Endothelial cell of umbilical vein (primary cell): Measurements from ENCODE around the gene RPS23. TPM values are rescaled to one million over a fixed set of nuclear protein-coding genes. Genes with fewer than 3 reads are reported as not detected.

Experiments
- BruUV-seq: library from RNA; stranded (reverse); fragments of 400-500 nt; replicated peaks from 2 replicates; lab custom pipeline; 2021; lab: Mats Ljungman, UMichigan
- CTCF ChIA-PET: fragments of 300-600, 350-600 bp; sonication (Branson Sonifier 250); formaldehyde crosslinking; loops from one replicate; lab custom pipeline; 2021; ENCODE audit warnings: antibody characterized with exemption, inconsistent platforms; lab: Charles Lee
- POLR2A ChIA-PET: fragments of 300-600, 350-600 bp; sonication (Branson Sonifier 250); formaldehyde crosslinking; loops from one replicate; lab custom pipeline; 2021; ENCODE audit warnings: antibody characterized with exemption, inconsistent platforms; lab: Charles Lee
- DNase-seq: peaks from one replicate; pipeline ENCODE4 v3.0.0-alpha.2; 2011; ENCODE audit warnings: low read depth, low spot score
- FAIRE-seq: peaks from 2 replicates; lab custom pipeline; 2011; peaks lifted over from hg19 to GRCh38; lab: Jason Lieb, UNC
- H2AFZ ChIP-seq: 2 replicates; pipeline ENCODE4 v1.6.0; 2012; ENCODE audit warnings: low read depth, low read length, control low read depth, inconsistent platforms
- H3K27ac ChIP-seq: 2 replicates; pipeline ENCODE4 v1.5.1; 2011; ENCODE audit warnings: low read depth, mild to moderate bottlenecking, control low read depth, low read length, moderate library complexity; ENCODE audit not compliant: insufficient read depth
- H3K27me3 ChIP-seq, 2 experiments: 2 replicates each; pipeline versions ENCODE4 v1.6.0 to v1.6.1; 2011; ENCODE audit warnings: low read length in 2 of 2, mixed read lengths in 1 of 2; ENCODE audit not compliant: control insufficient read depth in 2 of 2, insufficient read depth in 2 of 2
- H3K36me3 ChIP-seq, 2 experiments: 2 replicates in 1 of 2; 3 replicates in 1 of 2; pipeline ENCODE4 v1.5.1; 2011; ENCODE audit warnings: low read length in 2 of 2, mild to moderate bottlenecking in 1 of 2, moderate library complexity in 1 of 2; ENCODE audit not compliant: control insufficient read depth in 2 of 2, insufficient read depth in 2 of 2; ENCODE audit errors: extremely low read depth in 1 of 2
- H3K4me1 ChIP-seq: 3 replicates; pipeline ENCODE4 v1.5.1; 2011; ENCODE audit warnings: mild to moderate bottlenecking, low read length; ENCODE audit not compliant: control insufficient read depth, insufficient read depth; ENCODE audit errors: extremely low read depth
- H3K4me2 ChIP-seq: 2 replicates; pipeline ENCODE4 v1.6.1; 2011; ENCODE audit warnings: low read length, control low read depth, mixed read lengths; ENCODE audit not compliant: insufficient read depth
- H3K4me3 ChIP-seq, 3 experiments: fragments of 200-600 bp in 1 of 3; sonication (generic), shearing (Covaris generic) in 1 of 3; replicated peaks in 1 of 3; 2 replicates each; pipeline ENCODE4 v1.5.1; 2011 to 2016; ENCODE audit warnings: control low read depth in 3 of 3, low read length in 3 of 3, mild to moderate bottlenecking in 2 of 3, inconsistent platforms in 1 of 3, low read depth in 1 of 3, moderate library complexity in 1 of 3; ENCODE audit not compliant: insufficient read depth in 1 of 3
- H3K79me2 ChIP-seq: 2 replicates; pipeline ENCODE4 v1.6.0; 2012; ENCODE audit warnings: low read length, inconsistent platforms; ENCODE audit not compliant: control insufficient read depth, insufficient read depth
- H3K9ac ChIP-seq: replicated peaks from 2 replicates; pipeline ENCODE3; 2011; ENCODE audit warnings: low read length, control low read depth; ENCODE audit not compliant: insufficient read depth; ENCODE audit errors: extremely low read depth
- H3K9me1 ChIP-seq: replicated peaks from 3 replicates; pipeline ENCODE4 v1.6.0; 2011; ENCODE audit warnings: mild to moderate bottlenecking, low read length; ENCODE audit not compliant: control insufficient read depth, insufficient read depth; ENCODE audit errors: extremely low read depth
- H3K9me3 ChIP-seq: replicated peaks from 2 replicates; pipeline ENCODE4 v1.5.1; 2012; ENCODE audit warnings: low read length, inconsistent platforms; ENCODE audit not compliant: control insufficient read depth, insufficient read depth
- H4K20me1 ChIP-seq: replicated peaks from 2 replicates; pipeline ENCODE3; 2011; ENCODE audit warnings: mild to moderate bottlenecking, low read length; ENCODE audit not compliant: control insufficient read depth, insufficient read depth; ENCODE audit errors: extremely low read depth
- CTCF ChIP-seq, 2 donors: IDR thresholded peaks; 1 replicate in 1 of 2; 2 replicates in 1 of 2; pipeline ENCODE4 v1.5.1; 2011; ENCODE audit warnings: low read length in 2 of 2, mild to moderate bottlenecking in 2 of 2, moderate library complexity in 2 of 2, control low read depth in 1 of 2, inconsistent platforms in 1 of 2, low read depth in 1 of 2; ENCODE audit not compliant: insufficient read depth in 1 of 2; ENCODE audit errors: extremely low read depth in 1 of 2
- EZH2 ChIP-seq: IDR thresholded peaks from 2 replicates; pipeline ENCODE4 v1.6.1; 2012; ENCODE audit warnings: borderline replicate concordance, low read depth, mild to moderate bottlenecking, moderate library complexity, low read length, inconsistent platforms; ENCODE audit not compliant: severe bottlenecking
- FOS ChIP-seq: IDR thresholded peaks from 2 replicates; pipeline ENCODE4 v1.6.1; 2011; ENCODE audit warnings: mild to moderate bottlenecking, low read length, moderate library complexity, borderline replicate concordance; ENCODE audit not compliant: insufficient read depth
- GATA2 ChIP-seq: IDR thresholded peaks from 2 replicates; pipeline ENCODE4 v1.7.0; 2011; ENCODE audit warnings: low read depth, mild to moderate bottlenecking, moderate library complexity, mixed read lengths, low read length; ENCODE audit not compliant: insufficient read length, insufficient read depth
- JUN ChIP-seq: IDR thresholded peaks from 2 replicates; pipeline ENCODE4 v1.6.1; 2011; ENCODE audit warnings: borderline replicate concordance, low read depth; ENCODE audit not compliant: insufficient read length, insufficient read depth
- MAX ChIP-seq: IDR thresholded peaks from 2 replicates; pipeline ENCODE4 v1.6.1; 2011; ENCODE audit not compliant: insufficient read depth, insufficient read length
- MYC ChIP-seq: IDR thresholded peaks from one replicate; pipeline ENCODE4 v1.6.1; 2011; ENCODE audit warnings: mild to moderate bottlenecking, low read depth, low read length
- POLR2A ChIP-seq: IDR thresholded peaks from 2 replicates; pipeline ENCODE4 v1.6.1; 2012; ENCODE audit warnings: low read depth, mild to moderate bottlenecking, control low read depth, low read length
- POLR2AphosphoS5 ChIP-seq: IDR thresholded peaks from 2 replicates; pipeline ENCODE4 v1.6.1; 2012; ENCODE audit warnings: low read depth, mild to moderate bottlenecking, control low read depth, low read length, moderate library complexity; ENCODE audit not compliant: insufficient read depth
- dilution Hi-C: fragments of 300-500 bp; cut with MboI; formaldehyde crosslinking; loops from one replicate; pipeline ENCODE4 v1.15.0; 2019; ENCODE audit warnings: low sequenced_read_pairs; ENCODE audit not compliant: extremely low pct_ligation_motif_present
- intact Hi-C: fragments of 100-400 bp; cut with micrococcal nuclease; formaldehyde crosslinking; loops from one replicate; pipeline ENCODE4 v1.10.0; 2022
- polyA plus RNA-seq, 4 experiments: library from polyadenylated mRNA; depleted of rRNA in 3 of 4; stranded (reverse) in 3 of 4; unstranded in 1 of 4; fragments of >200 nt; gene quantifications; 2 replicates each; pipeline versions ENCODE4 v1.2.1 to v1.2.3, GENCODE V29; 2011 to 2012; ENCODE audit warnings: missing spikeins in 1 of 4
- total RNA-seq: library from RNA; stranded (reverse); gene quantifications from 2 replicates; pipeline ENCODE4 v1.2.3, GENCODE V29; 2021

The RPS23 gene
- total and polyA plus RNA-seq, 2 donors (not counting 3 experiments of a cell fraction or from before 2014, with no cell fraction given), result 2,037 to 3,265 TPM

GRCh38 chr5:82319651-82320376 is 41.7 kb upstream of the RPS23 start:
- H4K20me1 ChIP-seq, result no peaks in the 10 kb centered on the region
- H3K4me2 ChIP-seq, result no peak overlapping the region
- no peak overlapping the region for H2AFZ ChIP-seq
- DNase-seq, result no peak
- TF ChIP-seq JUN (no peak), POLR2A (no peak), MAX (no peak), CTCF (IDR thresholded peaks at IDR 0.05; ENCODE audit: extremely low read depth in 1 of 2, insufficient read depth in 1 of 2, low read depth in 1 of 2, low read length in 2 of 2) (no peak), MYC (no peak), FOS (no peak), GATA2 (no peak), POLR2AphosphoS5 (no peak), EZH2 (no peak)
- H3K4me1 ChIP-seq, result no peaks in the 10 kb centered on the region
- no peaks in the 10 kb centered on the region for H3K9me3 ChIP-seq
- dilution Hi-C loops (no loop called here), intact Hi-C loops (no loop called here)
- H3K27me3 ChIP-seq, result peaks cover 22 to 23% of the 10 kb centered on the region in 2 experiments
- no peak overlapping the region for H3K9ac ChIP-seq
- CTCF ChIA-PET, result no interaction called here
- no TSS peak for BruUV-seq
- POLR2A ChIA-PET, result no interaction called here
- no peak for FAIRE-seq
- H3K9me1 ChIP-seq, result no peaks in the 10 kb centered on the region
- no peak overlapping the region for H3K27ac ChIP-seq
- H3K36me3 ChIP-seq, result no peaks in the 10 kb centered on the region
- no peaks in the 10 kb centered on the region for H3K79me2 ChIP-seq
- no peak overlapping the region for H3K4me3 ChIP-seq
